H1 (cell line): Measurements from ENCODE around the gene POLR3GL. TPM values are rescaled to one million over a fixed set of nuclear protein-coding genes. Genes with fewer than 3 reads are reported as not detected.

Source experiments
- CTCF ChIA-PET: fragments of 300-600 bp; sonication (Branson Sonifier 250); formaldehyde crosslinking; loops from one replicate; lab custom pipeline; 2021; ENCODE audit not compliant: partially characterized antibody; lab: Charles Lee
- POLR2A ChIA-PET: fragments of 300-600 bp; sonication (Branson Sonifier 250); formaldehyde crosslinking; loops from one replicate; lab custom pipeline; 2021; ENCODE audit warnings: inconsistent platforms; ENCODE audit not compliant: partially characterized antibody; lab: Charles Lee
- DNase-seq, 2 experiments: peaks; one replicate each; pipeline versions ENCODE4 v3.0.0 to v3.0.0-alpha.2; 2010 to 2022; ENCODE audit warnings: low spot score in 2 of 2, low read depth in 1 of 2, mixed read lengths in 1 of 2
- FAIRE-seq: peaks from 2 replicates; lab custom pipeline; 2011; peaks lifted over from hg19 to GRCh38; lab: Jason Lieb, UNC
- H2AFZ ChIP-seq: 2 replicates; pipeline ENCODE4 v1.8.1; 2012; ENCODE audit warnings: low read length, inconsistent platforms
- H2AK5ac ChIP-seq: 2 replicates; pipeline ENCODE4 v1.6.1; 2013; ENCODE audit warnings: low read depth, low read length
- H2BK120ac ChIP-seq: replicated peaks from 2 replicates; pipeline ENCODE3; 2013; ENCODE audit warnings: low read depth, low read length, inconsistent platforms
- H2BK12ac ChIP-seq: 2 replicates; pipeline ENCODE4 v1.6.1; 2013; ENCODE audit warnings: low read depth, low read length
- H2BK15ac ChIP-seq: 2 replicates; pipeline ENCODE4 v1.6.1; 2013; ENCODE audit warnings: low read length
- H2BK20ac ChIP-seq: 2 replicates; pipeline ENCODE4 v1.6.1; 2013; ENCODE audit warnings: low read length
- H2BK5ac ChIP-seq: 2 replicates; pipeline ENCODE4 v1.6.1; 2013; ENCODE audit warnings: low read depth, low read length
- H3K14ac ChIP-seq: 2 replicates; pipeline ENCODE4 v1.6.1; 2013; ENCODE audit warnings: inconsistent platforms; ENCODE audit not compliant: insufficient read length
- H3K18ac ChIP-seq: 2 replicates; pipeline ENCODE4 v1.6.1; 2013; ENCODE audit warnings: low read length; ENCODE audit errors: extremely low read depth
- H3K23ac ChIP-seq: 2 replicates; pipeline ENCODE4 v1.6.1; 2013; ENCODE audit warnings: inconsistent platforms; ENCODE audit not compliant: insufficient read length
- H3K23me2 ChIP-seq: 2 replicates; pipeline ENCODE4 v1.6.1; 2013; ENCODE audit warnings: low read depth, low read length
- H3K27ac ChIP-seq: 2 replicates; pipeline ENCODE4 v1.6.1; 2011; ENCODE audit warnings: low read depth, low read length, inconsistent platforms
- H3K27me3 ChIP-seq, 4 experiments: replicated peaks in 1 of 4; 1 replicate in 1 of 4; 2 replicates in 3 of 4; pipeline versions ENCODE4 v1.6.1 to v1.8.1; 2011 to 2013; ENCODE audit warnings: low read length in 3 of 4, mild to moderate bottlenecking in 3 of 4, inconsistent platforms in 2 of 4, mixed read lengths in 2 of 4, moderate library complexity in 1 of 4; ENCODE audit not compliant: control insufficient read depth in 3 of 4, insufficient read depth in 3 of 4; ENCODE audit errors: extremely low read depth in 1 of 4
- H3K36me3 ChIP-seq, 4 experiments: 2 replicates each; pipeline versions ENCODE4 v1.6.1 to v1.8.1; 2011 to 2013; ENCODE audit warnings: mild to moderate bottlenecking in 4 of 4, low read length in 3 of 4, moderate library complexity in 2 of 4, control low read depth in 1 of 4, inconsistent platforms in 1 of 4; ENCODE audit not compliant: insufficient read depth in 4 of 4, control insufficient read depth in 2 of 4
- H3K4ac ChIP-seq: replicated peaks from 2 replicates; pipeline ENCODE3; 2013; ENCODE audit warnings: low read length, low read depth, mixed read lengths, inconsistent platforms; ENCODE audit not compliant: insufficient read length
- H3K4me1 ChIP-seq, 4 experiments: replicated peaks in 1 of 4; 1 replicate in 1 of 4; 2 replicates in 3 of 4; pipeline versions ENCODE4 v1.6.1 to v1.8.1; 2011 to 2013; ENCODE audit warnings: low read length in 3 of 4, inconsistent platforms in 2 of 4, mixed read lengths in 1 of 4; ENCODE audit not compliant: insufficient read depth in 4 of 4, control insufficient read depth in 3 of 4
- H3K4me2 ChIP-seq, 2 experiments: 2 replicates each; pipeline versions ENCODE4 v1.6.1 to v1.8.1; 2011 to 2013; ENCODE audit warnings: low read depth in 2 of 2, low read length in 2 of 2, control low read depth in 1 of 2, inconsistent platforms in 1 of 2, mild to moderate bottlenecking in 1 of 2; ENCODE audit not compliant: insufficient read depth in 1 of 2
- H3K4me3 ChIP-seq, 4 experiments: fragments of 200-600, 300-600 bp in 1 of 4; sonication (generic), shearing (Covaris generic), sonication (Bioruptor Twin) in 1 of 4; 2 replicates each; pipeline versions ENCODE4 v1.5.1 to v1.8.1; 2011 to 2016; ENCODE audit warnings: low read length in 4 of 4, low read depth in 3 of 4, control low read depth in 2 of 4, inconsistent platforms in 2 of 4, mild to moderate bottlenecking in 2 of 4, mixed read lengths in 1 of 4, moderate library complexity in 1 of 4; ENCODE audit not compliant: insufficient read depth in 2 of 4; ENCODE audit errors: extremely low read depth in 1 of 4
- H3K56ac ChIP-seq: replicated peaks from 2 replicates; pipeline ENCODE3; 2013; ENCODE audit warnings: low read depth, mild to moderate bottlenecking, mixed read lengths, low read length, inconsistent platforms; ENCODE audit not compliant: insufficient read length
- H3K79me1 ChIP-seq: 2 replicates; pipeline ENCODE4 v1.6.1; 2013; ENCODE audit warnings: low read depth, low read length, control low read depth
- H3K79me2 ChIP-seq, 2 experiments: 2 replicates each; pipeline versions ENCODE4 v1.6.1 to v1.8.1; 2012 to 2013; ENCODE audit warnings: low read length in 2 of 2, mild to moderate bottlenecking in 2 of 2, inconsistent platforms in 1 of 2; ENCODE audit not compliant: insufficient read depth in 2 of 2, control insufficient read depth in 1 of 2
- H3K9ac ChIP-seq, 4 experiments: replicated peaks in 1 of 4; 1 replicate in 1 of 4; 2 replicates in 3 of 4; pipeline versions ENCODE4 v1.6.1 to v1.8.1; 2011 to 2013; ENCODE audit warnings: low read depth in 3 of 4, low read length in 3 of 4, control low read depth in 2 of 4, mild to moderate bottlenecking in 2 of 4, moderate library complexity in 2 of 4, inconsistent platforms in 1 of 4; ENCODE audit errors: extremely low read depth in 1 of 4
- H3K9me3 ChIP-seq, 2 experiments: 2 replicates each; pipeline versions ENCODE4 v1.6.1 to v1.8.1; 2012 to 2013; ENCODE audit warnings: mild to moderate bottlenecking in 2 of 2, moderate library complexity in 2 of 2, control low read depth in 1 of 2, inconsistent platforms in 1 of 2, low read depth in 1 of 2, low read length in 1 of 2, mixed read lengths in 1 of 2; ENCODE audit not compliant: insufficient read depth in 2 of 2
- H4K20me1 ChIP-seq, 2 experiments: replicated peaks in 1 of 2; 2 replicates each; pipeline versions ENCODE3 to v1.8.1; 2011 to 2013; ENCODE audit warnings: inconsistent platforms in 2 of 2, low read length in 2 of 2, mild to moderate bottlenecking in 1 of 2; ENCODE audit not compliant: insufficient read depth in 2 of 2, control insufficient read depth in 1 of 2
- H4K5ac ChIP-seq: 2 replicates; pipeline ENCODE4 v1.6.1; 2013; ENCODE audit warnings: low read length, low read depth, mixed read lengths, inconsistent platforms; ENCODE audit not compliant: insufficient read length
- H4K8ac ChIP-seq: 2 replicates; pipeline ENCODE4 v1.8.0; 2013; ENCODE audit warnings: mild to moderate bottlenecking, moderate library complexity, low read length, inconsistent platforms; ENCODE audit not compliant: insufficient read depth; ENCODE audit errors: extremely low read depth
- H4K91ac ChIP-seq: replicated peaks from 2 replicates; pipeline ENCODE3; 2013; ENCODE audit warnings: low read length, mixed read lengths, inconsistent platforms; ENCODE audit not compliant: insufficient read length
- BCL11A ChIP-seq, 2 experiments: IDR thresholded peaks; one replicate each; pipeline ENCODE4 v1.6.1; 2011; ENCODE audit warnings: low read depth in 2 of 2, low read length in 2 of 2, mild to moderate bottlenecking in 2 of 2
- CHD1 ChIP-seq: IDR thresholded peaks from 2 replicates; pipeline ENCODE4 v1.6.1; 2012; ENCODE audit warnings: low read depth, low read length, improper control_type of control experiment
- CHD2 ChIP-seq: IDR thresholded peaks from 2 replicates; pipeline ENCODE4 v1.6.1; 2012; ENCODE audit warnings: low read length, improper control_type of control experiment
- CTBP2 ChIP-seq: IDR thresholded peaks from 2 replicates; pipeline ENCODE4 v1.7.0; 2011; ENCODE audit warnings: borderline replicate concordance, mild to moderate bottlenecking, moderate library complexity, mixed read lengths, low read length; ENCODE audit not compliant: insufficient read depth, insufficient read length
- EZH2 ChIP-seq: fragments of 200-600 bp; sonication (generic); IDR thresholded peaks from 2 replicates; pipeline ENCODE4 v1.7.1; 2012; ENCODE audit warnings: low read depth, mild to moderate bottlenecking, moderate library complexity, low read length, inconsistent platforms; ENCODE audit not compliant: severe bottlenecking
- GTF2F1 ChIP-seq: IDR thresholded peaks from 2 replicates; pipeline ENCODE4 v1.6.1; 2012; ENCODE audit warnings: low read depth, low read length, improper control_type of control experiment, borderline replicate concordance
- HDAC6 ChIP-seq: IDR thresholded peaks from one replicate; pipeline ENCODE4 v1.7.1; 2012; ENCODE audit warnings: low read depth, mild to moderate bottlenecking, inconsistent platforms, low read length, moderate library complexity
- KDM4A ChIP-seq: IDR thresholded peaks from one replicate; pipeline ENCODE4 v1.7.1; 2012; ENCODE audit warnings: low read depth, mild to moderate bottlenecking, moderate library complexity, low read length, inconsistent platforms; ENCODE audit not compliant: severe bottlenecking
- KDM5A ChIP-seq: fragments of 200-600 bp; IDR thresholded peaks from 2 replicates; pipeline ENCODE4 v1.7.1; 2012; ENCODE audit warnings: mild to moderate bottlenecking, low read length, inconsistent platforms, mixed read lengths
- POLR2A ChIP-seq, 2 experiments: IDR thresholded peaks; 1 replicate in 1 of 2; 2 replicates in 1 of 2; pipeline ENCODE4 v1.6.1; 2011; ENCODE audit warnings: low read depth in 2 of 2, low read length in 2 of 2, mild to moderate bottlenecking in 2 of 2; ENCODE audit errors: control extremely low read depth in 1 of 2
- POU5F1 ChIP-seq: IDR thresholded peaks from 2 replicates; pipeline ENCODE4 v1.6.1; 2011; ENCODE audit warnings: low read depth, mild to moderate bottlenecking, low read length, moderate library complexity
- SIX5 ChIP-seq: IDR thresholded peaks from 2 replicates; pipeline ENCODE4 v1.6.1; 2011; ENCODE audit warnings: mild to moderate bottlenecking, low read depth, low read length
- YY1 ChIP-seq: IDR thresholded peaks from 2 replicates; pipeline ENCODE4 v1.6.1; 2011; ENCODE audit warnings: low read depth, mild to moderate bottlenecking, low read length
- WGBS, 2 experiments: shearing (Covaris generic) in 1 of 2; methylation state at CpG; one replicate each; pipeline versions ENCODE4 v1.1.6 to v1.1.7; 2013 to 2015; ENCODE audit warnings: low lambda C conversion rate in 2 of 2, mixed read lengths in 2 of 2, inconsistent platforms in 1 of 2, low coverage in 1 of 2, missing lambda C conversion rate in 1 of 2; ENCODE audit not compliant: insufficient replicate concordance in 2 of 2, insufficient coverage in 1 of 2, insufficient read length in 1 of 2; ENCODE audit errors: extremely low coverage in 1 of 2, missing lambda C conversion rate in 1 of 2; 5-methylcytosine and 5-hydroxymethylcytosine counted together
- polyA plus RNA-seq, 7 experiments: library from polyadenylated mRNA; depleted of rRNA in 3 of 7; stranded (reverse) in 5 of 7; unstranded in 2 of 7; fragments of >200 nt in 5 of 7; fragments of 200-250 nt in 2 of 7; gene quantifications; 1 replicate in 5 of 7; 2 replicates in 1 of 7; 4 replicates in 1 of 7; pipeline versions ENCODE4 v1.2.1 to v1.2.3, GENCODE V29; 2011 to 2013; ENCODE audit warnings: missing spikeins in 2 of 7, mixed read lengths in 2 of 7
- total RNA-seq: library from RNA; stranded (reverse); fragmentation: NEBNext Ultra II Directional; extraction: Animal tissue kit (Norgen Biotek cat#: 25700); gene quantifications from 2 replicates; pipeline ENCODE4 v1.2.1, GENCODE V29; 2021
- TF ChIP-seq, protein P1 (sequence below): IDR thresholded peaks from 2 replicates; pipeline ENCODE4 v1.6.1; 2012; ENCODE audit warnings: inconsistent platforms

The POLR3GL gene
- total and polyA plus RNA-seq, 2 of the 8 experiments (the other 6 are each of a cell fraction or from before 2014, with no cell fraction given), result 3.1 to 3.9 TPM

- H3K4me2 ChIP-seq, result no peak overlapping the region
- no peaks in the 10 kb centered on the region for H3K79me2 ChIP-seq
- H3K36me3 ChIP-seq, result no peaks in the 10 kb centered on the region
- no peak overlapping the region for H3K14ac ChIP-seq
- no peak overlapping the region for H2AFZ ChIP-seq
- CTCF ChIA-PET, result interaction anchor here (1.2 to 2.1 kb wide), 3 partner anchors 35 to 81 kb away, joined by 3 to 4 read pairs (median 4); no protein-coding TSS in a partner anchor
- H4K5ac ChIP-seq, result no peak overlapping the region
- H2AK5ac ChIP-seq, result no peak overlapping the region
- no peak overlapping the region for H4K91ac ChIP-seq
- H3K9ac ChIP-seq, result no peak overlapping the region
- H3K4ac ChIP-seq, result no peak overlapping the region
- peaks cover 0 to under 1% (median 0%) of the 10 kb centered on the region in 4 experiments; a peak in 1 of 7 replicates for H3K4me1 ChIP-seq
- H2BK5ac ChIP-seq, result no peak overlapping the region
- no peak overlapping the region for H2BK15ac ChIP-seq
- POLR2A ChIA-PET, result interaction anchor here (0.9 to 1.7 kb wide), 4 partner anchors 9 to 80 kb away, joined by 4 read pairs; partner anchors contain the start of genes ANKRD34A, POLR3GL and RBM8A
- H3K23ac ChIP-seq, result no peak overlapping the region
- H3K27me3 ChIP-seq, result no peaks in the 10 kb centered on the region
- H3K56ac ChIP-seq, result no peak overlapping the region
- DNase-seq (no peak), FAIRE-seq (no peak)
- H2BK120ac ChIP-seq, result no peak overlapping the region
- 79% methylated on average over 7 of the region's 7 CpGs; no CpG with 5 or more reads in 1 of the 2 experiments for WGBS, 2 experiments
- H4K8ac ChIP-seq, result no peak overlapping the region
- H4K20me1 ChIP-seq, result no peaks in the 10 kb centered on the region
- H2BK20ac ChIP-seq, result no peak overlapping the region
- no peaks in the 10 kb centered on the region for H3K23me2 ChIP-seq
- no peaks in the 10 kb centered on the region for H3K79me1 ChIP-seq
- no peak overlapping the region for H3K27ac ChIP-seq
- no peak overlapping the region for H3K18ac ChIP-seq
- H3K4me3 ChIP-seq, result no peak overlapping the region
- no peak overlapping the region for H2BK12ac ChIP-seq
- no peaks in the 10 kb centered on the region for H3K9me3 ChIP-seq
- TF ChIP-seq EZH2 (no peak), YY1 (no peak), POU5F1 (no peak), KDM4A (no peak), CTBP2 (no peak), KDM5A (no peak), GTF2F1 (no peak), BCL11A (IDR thresholded peaks at IDR 0.05; ENCODE audit: low read depth in 2 of 2, low read length in 2 of 2) (no peak), POLR2A (IDR thresholded peaks at IDR 0.05; ENCODE audit: control extremely low read depth in 1 of 2, low read depth in 2 of 2, low read length in 2 of 2) (no peak), HDAC6 (no peak), SIX5 (no peak), CHD2 (no peak), CHD1 (no peak)
- TF ChIP-seq, protein P1, sequence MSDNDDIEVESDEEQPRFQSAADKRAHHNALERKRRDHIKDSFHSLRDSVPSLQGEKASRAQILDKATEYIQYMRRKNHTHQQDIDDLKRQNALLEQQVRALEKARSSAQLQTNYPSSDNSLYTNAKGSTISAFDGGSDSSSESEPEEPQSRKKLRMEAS, result no peak
Observed at GRCh38 chr1:145972580-145972979, 8.1 kb downstream of the POLR3GL start.
